ENCODE data around the gene DKK3. TPM values are rescaled to one million over a fixed set of nuclear protein-coding genes. Genes with fewer than 3 reads are reported as not detected.
A peak's percentile ranks its signal among the peaks of the same experiment; 100 is the strongest.

Gene DKK3
- polyA plus RNA-seq, 10 donors: 51.1 to 121 (median 73.6) TPM

GRCh38 chr11:12032968-12033367 is 24.5 kb upstream of the DKK3 start:
- DNase-seq: no peak

GRCh38 chr11:12031856-12032544 is 23.6 kb upstream of the DKK3 start:
- DNase-seq: no peak

- no peak for DNase-seq
Observed at GRCh38 chr11:12029738-12030363, 21.4 kb upstream of the DKK3 start.

- DNase-seq: no peak
Observed at GRCh38 chr11:12029119-12029518, 20.7 kb upstream of the DKK3 start.

GRCh38 chr11:12028303-12028702 is 19.9 kb upstream of the DKK3 start:
- DNase-seq: no peak

- no peak for DNase-seq
Observed at GRCh38 chr11:12026331-12027211, 18.1 kb upstream of the DKK3 start.

- no peak for DNase-seq
Observed at GRCh38 chr11:12024254-12024926, 16.0 kb upstream of the DKK3 start.

- DNase-seq: no peak
Observed at GRCh38 chr11:12023015-12023414, 14.6 kb upstream of the DKK3 start.

- DNase-seq: no peak
Observed at GRCh38 chr11:12020546-12020945, 12.1 kb upstream of the DKK3 start.

GRCh38 chr11:12019866-12020416 is 11.5 kb upstream of the DKK3 start:
- peak in 1 of 3 donors; percentile 27 for DNase-seq

GRCh38 chr11:12019337-12019736 is 10.9 kb upstream of the DKK3 start:
- DNase-seq: peak; percentile 53 to 86 (median 65)

GRCh38 chr11:12017865-12018453 is 9.5 kb upstream of the DKK3 start:
- DNase-seq: peak in 1 of 3 donors; percentile 34

- DNase-seq: peak; percentile 67 to 81 (median 75)
Observed at GRCh38 chr11:12017243-12017678, 8.8 kb upstream of the DKK3 start.

GRCh38 chr11:12016246-12016645 is 7.8 kb upstream of the DKK3 start:
- DNase-seq: peak in 1 of 3 donors; percentile 18

- DNase-seq: no peak
Observed at GRCh38 chr11:12015486-12015885, 7.1 kb upstream of the DKK3 start.

- DNase-seq: no peak
Observed at GRCh38 chr11:12013781-12014180, 5.4 kb upstream of the DKK3 start.

- no peak for DNase-seq
Observed at GRCh38 chr11:12009617-12010321, 1.3 kb upstream of the DKK3 start.

GRCh38 chr11:12008790-12009616 is 577 bp upstream of the DKK3 start:
- DNase-seq: peak in 1 of 3 donors; percentile 80

- DNase-seq: no peak
Observed at GRCh38 chr11:12007230-12007593, 1.2 kb downstream of the DKK3 start.
